Measurements from ENCODE around the gene CRIP3. TPM values are rescaled to one million over a fixed set of nuclear protein-coding genes. Genes with fewer than 3 reads are reported as not detected.
"Not testable (repeated sequence)": the region's sequence is repeated elsewhere in the genome, so short reads cannot be mapped to it uniquely, and the experiment has no call there.

The CRIP3 gene
- not detected in 2 replicates for total RNA-seq (2014; rRNA removed; shearing (Covaris generic); ENCODE audit: low replicate concordance)

- no peak for DNase-seq (ENCODE audit: low read depth)
- in situ Hi-C loops (cut with HindIII; ENCODE audit: low pct_unique_long_range_greater_than_20kb, low sequenced_read_pairs): no loop called here
Observed at GRCh38 chr6:43308101-43308989, at the start of gene CRIP3. CRIP3 (minus strand) TSS chr6:43308826; CDS start chr6:43308792, 34 bp downstream.

GRCh38 chr6:43355862-43356590 is 47.4 kb upstream of the CRIP3 start:
- in situ Hi-C loops (cut with HindIII; ENCODE audit: low pct_unique_long_range_greater_than_20kb, low sequenced_read_pairs): no loop called here
- no peak for DNase-seq (ENCODE audit: low read depth)

GRCh38 chr6:43351951-43352350 is 43.3 kb upstream of the CRIP3 start:
- in situ Hi-C loops (cut with HindIII; ENCODE audit: low pct_unique_long_range_greater_than_20kb, low sequenced_read_pairs): not testable (repeated sequence)

GRCh38 chr6:43347444-43347843 is 38.8 kb upstream of the CRIP3 start:
- in situ Hi-C loops (cut with HindIII; ENCODE audit: low pct_unique_long_range_greater_than_20kb, low sequenced_read_pairs): no loop called here
- no peak for DNase-seq (ENCODE audit: low read depth)

More at GRCh38 chr6:43351951-43352350, 43.3 kb upstream of the CRIP3 start:
- not testable (repeated sequence) for DNase-seq (ENCODE audit: low read depth)

GRCh38 chr6:43347021-43347420 is 38.4 kb upstream of the CRIP3 start:
- DNase-seq (ENCODE audit: low read depth): no peak
- in situ Hi-C loops (cut with HindIII; ENCODE audit: low pct_unique_long_range_greater_than_20kb, low sequenced_read_pairs): no loop called here

- in situ Hi-C loops (cut with HindIII; ENCODE audit: low pct_unique_long_range_greater_than_20kb, low sequenced_read_pairs); DNase-seq (ENCODE audit: low read depth): not testable (repeated sequence)
Observed at GRCh38 chr6:43346243-43346642, 37.6 kb upstream of the CRIP3 start.

- in situ Hi-C loops (cut with HindIII; ENCODE audit: low pct_unique_long_range_greater_than_20kb, low sequenced_read_pairs): no loop called here
- no peak for DNase-seq (ENCODE audit: low read depth)
Observed at GRCh38 chr6:43339168-43339567, 30.5 kb upstream of the CRIP3 start.

- no peak for DNase-seq (ENCODE audit: low read depth)
- in situ Hi-C loops (cut with HindIII; ENCODE audit: low pct_unique_long_range_greater_than_20kb, low sequenced_read_pairs): no loop called here
Observed at GRCh38 chr6:43338243-43338642, 29.6 kb upstream of the CRIP3 start.

- no peak for DNase-seq (ENCODE audit: low read depth)
- in situ Hi-C loops (cut with HindIII; ENCODE audit: low pct_unique_long_range_greater_than_20kb, low sequenced_read_pairs): no loop called here
Observed at GRCh38 chr6:43336382-43336781, 27.8 kb upstream of the CRIP3 start.

- in situ Hi-C loops (cut with HindIII; ENCODE audit: low pct_unique_long_range_greater_than_20kb, low sequenced_read_pairs): no loop called here
- DNase-seq (ENCODE audit: low read depth): no peak
Observed at GRCh38 chr6:43335469-43335868, 26.8 kb upstream of the CRIP3 start.

- in situ Hi-C loops (cut with HindIII; ENCODE audit: low pct_unique_long_range_greater_than_20kb, low sequenced_read_pairs): no loop called here
- peak; percentile 56 for DNase-seq (ENCODE audit: low read depth)
Observed at GRCh38 chr6:43334466-43335095, 26.0 kb upstream of the CRIP3 start.

- DNase-seq (ENCODE audit: low read depth): no peak
- in situ Hi-C loops (cut with HindIII; ENCODE audit: low pct_unique_long_range_greater_than_20kb, low sequenced_read_pairs): no loop called here
Observed at GRCh38 chr6:43331891-43332290, 23.3 kb upstream of the CRIP3 start.

GRCh38 chr6:43331470-43331869 is 22.8 kb upstream of the CRIP3 start:
- in situ Hi-C loops (cut with HindIII; ENCODE audit: low pct_unique_long_range_greater_than_20kb, low sequenced_read_pairs): no loop called here
- DNase-seq (ENCODE audit: low read depth): no peak

- peak; percentile 80 for DNase-seq (ENCODE audit: low read depth)
- in situ Hi-C loops (cut with HindIII; ENCODE audit: low pct_unique_long_range_greater_than_20kb, low sequenced_read_pairs): no loop called here
Observed at GRCh38 chr6:43328528-43328927, 19.9 kb upstream of the CRIP3 start.

- no peak for DNase-seq (ENCODE audit: low read depth)
- in situ Hi-C loops (cut with HindIII; ENCODE audit: low pct_unique_long_range_greater_than_20kb, low sequenced_read_pairs): no loop called here
Observed at GRCh38 chr6:43325876-43326275, 17.2 kb upstream of the CRIP3 start.

- no peak for DNase-seq (ENCODE audit: low read depth)
- in situ Hi-C loops (cut with HindIII; ENCODE audit: low pct_unique_long_range_greater_than_20kb, low sequenced_read_pairs): no loop called here
Observed at GRCh38 chr6:43318011-43318410, 9.4 kb upstream of the CRIP3 start.

GRCh38 chr6:43313813-43314212 is 5.2 kb upstream of the CRIP3 start:
- in situ Hi-C loops (cut with HindIII; ENCODE audit: low pct_unique_long_range_greater_than_20kb, low sequenced_read_pairs): no loop called here
- no peak for DNase-seq (ENCODE audit: low read depth)

GRCh38 chr6:43311666-43312065 is 3.0 kb upstream of the CRIP3 start:
- DNase-seq (ENCODE audit: low read depth): no peak
- in situ Hi-C loops (cut with HindIII; ENCODE audit: low pct_unique_long_range_greater_than_20kb, low sequenced_read_pairs): no loop called here

GRCh38 chr6:43310624-43311023 is 2.0 kb upstream of the CRIP3 start:
- peak; percentile 14 for DNase-seq (ENCODE audit: low read depth)
- in situ Hi-C loops (cut with HindIII; ENCODE audit: low pct_unique_long_range_greater_than_20kb, low sequenced_read_pairs): no loop called here
